Endothelial cell (in vitro differentiated cells): ENCODE data around the gene RBMXL3. TPM values are rescaled to one million over a fixed set of nuclear protein-coding genes. Genes with fewer than 3 reads are reported as not detected.
A peak's percentile ranks its signal among the peaks of the same experiment; 100 is the strongest.

Experiments used
- DNase-seq: peaks from one replicate; pipeline ENCODE4 v3.0.0; 2021; ENCODE audit warnings: low spot score
- H3K27ac Mint-ChIP-seq: one replicate; pipeline ENCODE4 v1.8.0; 2021; ENCODE audit warnings: mixed read lengths, inconsistent platforms; ENCODE audit not compliant: unreplicated experiment
- H3K27me3 Mint-ChIP-seq: one replicate; pipeline ENCODE4 v1.8.0; 2021; ENCODE audit warnings: mild to moderate bottlenecking, moderate library complexity, mixed read lengths, inconsistent platforms; ENCODE audit not compliant: unreplicated experiment
- H3K36me3 Mint-ChIP-seq: one replicate; pipeline ENCODE4 v1.8.0; 2021; ENCODE audit warnings: mild to moderate bottlenecking, low read depth, mixed read lengths, inconsistent platforms; ENCODE audit not compliant: unreplicated experiment
- H3K4me1 Mint-ChIP-seq: one replicate; pipeline ENCODE4 v1.8.0; 2021; ENCODE audit warnings: mild to moderate bottlenecking, mixed read lengths, inconsistent platforms; ENCODE audit not compliant: unreplicated experiment
- H3K4me3 Mint-ChIP-seq: one replicate; pipeline ENCODE4 v1.8.0; 2021; ENCODE audit warnings: mild to moderate bottlenecking, mixed read lengths, inconsistent platforms; ENCODE audit not compliant: unreplicated experiment
- H3K9me3 Mint-ChIP-seq: one replicate; pipeline ENCODE4 v1.8.0; 2021; ENCODE audit warnings: mixed read lengths, inconsistent platforms; ENCODE audit not compliant: unreplicated experiment
- CTCF ChIP-seq: fragments of 200-600 bp; sonication (generic); IDR thresholded peaks from one replicate; pipeline ENCODE4 v1.5.0; 2021; ENCODE audit warnings: antibody characterized with exemption; ENCODE audit not compliant: unreplicated experiment
- total RNA-seq: library from RNA; stranded (reverse); fragmentation: NEBNext Ultra II Directional; extraction: Animal tissue kit (Norgen Biotek cat#: 25700); gene quantifications from one replicate; pipeline ENCODE4 v1.2.1, GENCODE V29; 2021; ENCODE audit not compliant: unreplicated experiment

Gene RBMXL3
- total RNA-seq, 1 donor from 2014 or later, result not detected

- Mint-ChIP-seq H3K36me3 (no peaks in the 10 kb centered on the region), H3K27me3 (no peaks in the 10 kb centered on the region), H3K4me1 (peaks cover 6% of the 10 kb centered on the region), H3K9me3 (no peaks in the 10 kb centered on the region), H3K4me3 (peak overlapping the region; percentile 94), H3K27ac (peak overlapping the region; percentile 67)
- TF ChIP-seq CTCF, result no peak
- no peak for DNase-seq
Observed at GRCh38 chrX:115232933-115233496, 43.8 kb downstream of the RBMXL3 start.

- Mint-ChIP-seq H3K9me3 (no peaks in the 10 kb centered on the region), H3K27me3 (no peaks in the 10 kb centered on the region)
- TF ChIP-seq CTCF, result no peak
Observed at GRCh38 chrX:115233497-115234455, 44.6 kb downstream of the RBMXL3 start, which contains the start of gene LRCH2. Gene LRCH2, minus strand, starts transcription at chrX:115234096. Its CDS starts 55 bp downstream, at chrX:115234041.

GRCh38 chrX:115234461-115234860, 45.3 kb downstream of the RBMXL3 start:
- no peaks in the 10 kb centered on the region for H3K36me3 Mint-ChIP-seq
- H3K4me3 Mint-ChIP-seq, result peak overlapping the region; percentile 83
- H3K4me1 Mint-ChIP-seq, result peaks cover 6% of the 10 kb centered on the region
- no peaks in the 10 kb centered on the region for H3K9me3 Mint-ChIP-seq
- no peak for DNase-seq
- no peaks in the 10 kb centered on the region for H3K27me3 Mint-ChIP-seq
- H3K27ac Mint-ChIP-seq, result no peak overlapping the region
- TF ChIP-seq CTCF, result no peak

More at GRCh38 chrX:115233497-115234455, 44.6 kb downstream of the RBMXL3 start, which contains the start of gene LRCH2:
- H3K4me1 Mint-ChIP-seq, result peaks cover 6% of the 10 kb centered on the region
- no peaks in the 10 kb centered on the region for H3K36me3 Mint-ChIP-seq
- H3K4me3 Mint-ChIP-seq, result peak within 1 kb of the TSS; percentile 94
- H3K27ac Mint-ChIP-seq, result peak within 1 kb of the TSS; percentile 67
- peak; percentile 14 for DNase-seq

- H3K4me3 Mint-ChIP-seq, result no peak overlapping the region
- H3K9me3 Mint-ChIP-seq, result no peaks in the 10 kb centered on the region
- DNase-seq, result no peak
- no peak overlapping the region for H3K27ac Mint-ChIP-seq
- no peaks in the 10 kb centered on the region for H3K27me3 Mint-ChIP-seq
- no peaks in the 10 kb centered on the region for H3K36me3 Mint-ChIP-seq
- peaks cover 6% of the 10 kb centered on the region for H3K4me1 Mint-ChIP-seq
- TF ChIP-seq CTCF, result no peak
Observed at GRCh38 chrX:115236560-115236959, 47.4 kb downstream of the RBMXL3 start.
